Epidermal melanocyte (primary cell): ENCODE measurements around the gene PNKD.
"Not testable (repeated sequence)": the region's sequence is repeated elsewhere in the genome, so short reads cannot be mapped to it uniquely, and the experiment has no call there.

ENCODE experiments used
- DNase-seq: peaks from one replicate; pipeline ENCODE4 v3.0.0; 2011; ENCODE audit warnings: low spot score; ENCODE audit not compliant: insufficient read length

The PNKD gene

GRCh38 chr2:218272531-218273212 is 2.4 kb downstream of the PNKD start:
- DNase-seq: peak; percentile 83

GRCh38 chr2:218273214-218273907 is 3.0 kb downstream of the PNKD start:
- not testable (repeated sequence) for DNase-seq

DNA sequence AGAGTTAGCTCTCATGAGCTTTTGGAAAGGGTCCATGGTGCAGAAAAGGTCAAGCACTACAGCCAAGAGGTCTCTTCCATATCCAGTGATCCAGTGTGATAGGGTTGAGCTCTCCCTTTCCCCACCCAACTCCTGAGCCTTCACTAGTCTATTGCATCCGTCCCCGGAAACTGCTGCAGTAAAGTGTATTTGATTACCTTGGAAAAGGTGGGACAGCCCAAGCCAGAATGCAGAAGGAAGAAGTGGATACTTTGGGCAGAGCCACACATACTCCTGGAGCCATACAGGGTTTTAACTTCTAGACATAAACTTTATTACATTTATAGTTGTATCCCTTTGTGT is 3.6 kb downstream of the PNKD start:
- no peak for DNase-seq

GRCh38 chr2:218274586-218274985 is 4.3 kb downstream of the PNKD start:
- no peak for DNase-seq

DNA sequence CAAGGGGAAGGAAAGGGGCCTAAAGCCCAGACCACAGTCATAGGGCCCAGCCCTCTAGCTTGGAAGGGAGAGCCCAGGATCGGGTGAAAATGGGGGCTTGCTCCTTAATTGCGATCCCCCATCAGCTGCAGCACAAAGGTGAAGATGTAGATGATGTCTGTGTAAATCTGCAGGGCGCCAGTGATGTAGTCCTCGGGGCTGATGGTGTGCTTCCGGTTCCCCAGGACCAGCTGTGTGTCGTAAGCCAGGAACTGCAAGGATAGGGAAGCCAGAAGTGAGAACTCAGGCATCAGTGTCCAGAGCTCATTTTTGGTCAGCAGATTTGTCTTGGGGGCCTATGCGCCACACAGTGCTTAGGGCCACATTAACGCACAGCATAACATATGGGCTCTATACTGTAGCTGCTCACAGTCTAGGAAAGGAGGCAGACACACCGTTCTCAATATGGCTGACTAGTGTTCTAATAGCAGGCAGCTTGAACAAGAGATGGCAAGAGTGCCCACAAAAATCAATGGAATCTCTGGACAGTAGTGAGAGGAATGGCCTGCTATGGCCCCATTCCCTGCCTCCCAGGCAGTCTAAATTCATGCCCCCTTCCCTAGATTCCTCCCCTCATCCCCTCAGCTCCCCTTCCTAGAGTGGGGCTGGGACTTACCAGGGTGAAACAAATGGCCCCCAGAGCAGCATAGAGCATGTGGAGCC is 5.2 kb downstream of the PNKD start:
- no peak for DNase-seq

- no peak for DNase-seq
These were observed 6.9 kb downstream of the PNKD start for GRCh38 chr2:218276986-218277755.

- DNase-seq: no peak
These were observed 7.6 kb downstream of the PNKD start for GRCh38 chr2:218277921-218278320.

GRCh38 chr2:218278531-218279360 is 8.4 kb downstream of the PNKD start:
- DNase-seq: no peak

GRCh38 chr2:218280260-218280870 is 10.0 kb downstream of the PNKD start:
- DNase-seq: no peak

- no peak for DNase-seq
These were observed 11.1 kb downstream of the PNKD start for GRCh38 chr2:218281449-218281848.

GRCh38 chr2:218282173-218282991 is 12.1 kb downstream of the PNKD start:
- no peak for DNase-seq

GRCh38 chr2:218284106-218284811 is 13.9 kb downstream of the PNKD start:
- DNase-seq: no peak

DNA sequence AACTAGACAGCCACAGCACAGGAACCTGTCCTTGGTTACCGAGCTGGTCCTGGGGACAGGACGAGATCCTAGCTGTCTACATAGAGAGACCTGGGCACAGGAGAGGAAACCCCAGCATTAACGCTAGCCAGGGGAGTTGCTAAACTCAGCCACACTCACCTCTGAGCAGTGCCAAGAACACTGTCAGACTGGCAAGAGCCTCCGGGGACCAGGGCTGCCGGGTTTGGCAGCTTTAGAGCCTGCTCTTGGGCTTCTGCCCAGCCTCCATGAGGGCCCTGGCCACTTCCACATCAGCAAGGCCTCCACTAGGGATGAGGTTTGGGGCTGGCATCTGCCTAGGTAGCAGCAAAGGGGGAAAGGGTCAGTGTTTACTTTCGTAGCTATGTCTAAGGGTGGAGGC is 15.3 kb downstream of the PNKD start:
- DNase-seq: no peak

DNA sequence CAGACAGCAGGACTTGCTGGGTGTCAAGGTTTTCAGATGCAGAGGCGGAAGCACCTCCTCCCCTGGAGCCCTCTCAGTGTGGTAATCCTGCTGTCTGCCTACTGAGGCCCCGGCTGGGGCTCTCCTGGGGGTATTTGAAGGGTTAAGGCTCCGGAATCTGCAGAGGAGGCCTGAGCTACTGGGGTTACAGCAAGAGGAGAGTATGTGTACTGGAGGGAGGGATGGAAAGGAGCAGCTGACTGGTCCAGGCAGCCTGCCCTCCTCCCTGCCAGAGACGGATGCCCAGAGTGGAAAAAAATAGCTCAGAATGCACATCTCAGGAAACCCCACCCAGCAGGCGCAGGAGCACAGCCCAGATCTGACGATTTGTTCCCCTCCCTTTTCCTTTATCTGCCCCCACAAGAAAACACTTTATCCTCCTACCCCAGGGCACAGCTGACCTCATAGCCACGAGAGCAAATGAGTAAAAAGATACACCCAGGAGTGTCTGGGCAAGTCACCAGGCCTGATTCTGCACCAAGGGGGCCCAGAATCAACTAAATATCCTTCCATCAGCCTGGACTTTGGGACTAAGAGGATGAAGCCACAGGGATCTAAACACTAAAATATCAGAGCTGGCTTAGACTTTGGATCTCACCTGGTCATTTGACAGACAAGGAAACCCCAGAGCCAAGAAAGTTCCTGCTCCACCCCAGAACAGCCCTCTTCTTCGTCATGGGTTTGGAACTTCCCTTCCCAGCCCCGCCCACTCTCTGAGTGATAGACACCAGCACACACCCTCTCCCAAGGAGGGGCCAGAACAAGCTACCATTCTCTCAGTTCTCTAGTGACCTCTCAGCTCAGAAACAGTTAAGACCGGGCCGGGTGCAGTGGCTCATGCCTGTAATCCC is 16.5 kb downstream of the PNKD start:
- peak; percentile 97 for DNase-seq

- peak; percentile 62 for DNase-seq
These were observed 19.5 kb downstream of the PNKD start for GRCh38 chr2:218289639-218290315.

- no peak for DNase-seq
These were observed 20.3 kb downstream of the PNKD start for GRCh38 chr2:218290316-218291261.
